ENCODE data around the gene DHRSX.
"Not testable (repeated sequence)": the region's sequence is repeated elsewhere in the genome, so short reads cannot be mapped to it uniquely, and the experiment has no call there.

The DHRSX gene

DNA sequence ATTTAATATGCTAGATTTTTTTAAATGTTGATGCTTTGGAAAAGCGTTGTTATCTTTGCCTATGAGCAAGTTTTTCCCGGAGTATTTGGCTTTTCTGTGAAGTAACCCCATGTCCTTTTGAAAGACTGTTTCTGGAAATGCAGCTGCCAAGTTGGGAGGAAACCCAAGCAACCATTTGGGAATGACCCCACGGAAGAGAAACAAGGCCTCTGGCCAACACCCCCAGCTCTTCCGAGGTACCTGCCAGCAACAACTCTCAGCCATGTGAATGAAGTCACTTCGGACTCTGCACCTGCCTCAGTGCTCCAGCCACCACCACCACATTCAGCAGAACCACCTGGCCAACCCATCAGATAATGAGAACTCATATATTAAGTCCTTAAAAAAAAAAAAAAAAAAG is 36.2 kb upstream of the DHRSX start:
- no peak overlapping the region for H3K4me3 ChIP-seq (ENCODE audit: low read length)
- H3F3A ChIP-seq (ENCODE audit: control insufficient read depth, insufficient read depth): no peaks in the 10 kb centered on the region
- H3K27ac ChIP-seq (ENCODE audit: low read depth, low read length): no peak overlapping the region
- H3K4me2 ChIP-seq (ENCODE audit: low read length): no peak overlapping the region
- H3K4me1 ChIP-seq (ENCODE audit: control insufficient read depth, low read length): no peaks in the 10 kb centered on the region
- no peaks in the 10 kb centered on the region for H3K79me2 ChIP-seq (ENCODE audit: control insufficient read depth, low read length)
- no peaks in the 10 kb centered on the region for H3K9me2 ChIP-seq (replicated peaks; ENCODE audit: control insufficient read depth, low read length)
- no peaks in the 10 kb centered on the region for H3K27me3 ChIP-seq (ENCODE audit: control insufficient read depth, low read length)
- TF ChIP-seq, protein P1, sequence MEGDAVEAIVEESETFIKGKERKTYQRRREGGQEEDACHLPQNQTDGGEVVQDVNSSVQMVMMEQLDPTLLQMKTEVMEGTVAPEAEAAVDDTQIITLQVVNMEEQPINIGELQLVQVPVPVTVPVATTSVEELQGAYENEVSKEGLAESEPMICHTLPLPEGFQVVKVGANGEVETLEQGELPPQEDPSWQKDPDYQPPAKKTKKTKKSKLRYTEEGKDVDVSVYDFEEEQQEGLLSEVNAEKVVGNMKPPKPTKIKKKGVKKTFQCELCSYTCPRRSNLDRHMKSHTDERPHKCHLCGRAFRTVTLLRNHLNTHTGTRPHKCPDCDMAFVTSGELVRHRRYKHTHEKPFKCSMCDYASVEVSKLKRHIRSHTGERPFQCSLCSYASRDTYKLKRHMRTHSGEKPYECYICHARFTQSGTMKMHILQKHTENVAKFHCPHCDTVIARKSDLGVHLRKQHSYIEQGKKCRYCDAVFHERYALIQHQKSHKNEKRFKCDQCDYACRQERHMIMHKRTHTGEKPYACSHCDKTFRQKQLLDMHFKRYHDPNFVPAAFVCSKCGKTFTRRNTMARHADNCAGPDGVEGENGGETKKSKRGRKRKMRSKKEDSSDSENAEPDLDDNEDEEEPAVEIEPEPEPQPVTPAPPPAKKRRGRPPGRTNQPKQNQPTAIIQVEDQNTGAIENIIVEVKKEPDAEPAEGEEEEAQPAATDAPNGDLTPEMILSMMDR (IDR thresholded peaks at IDR 0.05; ENCODE audit: low read depth, low read length, poor library complexity, severe bottlenecking): no peak
- TF ChIP-seq EZH2phosphoT487 (IDR thresholded peaks at IDR 0.05; ENCODE audit: borderline replicate concordance, low read length): no peak
- no peaks in the 10 kb centered on the region for H3K36me3 ChIP-seq (ENCODE audit: control insufficient read depth, low read length)
- no peaks in the 10 kb centered on the region for H3K9me3 ChIP-seq (ENCODE audit: control insufficient read depth, insufficient read depth, low read length)
- H4K20me1 ChIP-seq (ENCODE audit: control insufficient read depth, insufficient read depth, low read depth, low read length): no peaks in the 10 kb centered on the region

DNA sequence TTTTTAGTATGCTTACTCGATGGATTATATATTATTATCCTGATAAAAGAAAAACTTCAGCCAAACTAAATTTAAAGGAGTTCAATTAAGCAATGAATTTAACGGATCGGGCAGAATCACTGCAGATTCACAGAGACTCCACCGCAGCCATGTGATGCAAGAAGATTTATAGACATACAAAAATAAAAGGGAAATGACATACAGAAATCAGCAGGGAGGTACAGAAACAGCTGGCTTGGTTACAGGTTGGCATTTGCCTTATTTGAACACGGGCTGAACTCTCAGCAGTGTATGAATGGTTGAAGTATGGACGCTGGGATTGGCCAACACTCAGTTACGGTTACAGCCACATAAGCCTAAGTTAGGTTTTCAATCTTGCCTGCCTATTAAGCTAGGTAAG is 35.4 kb upstream of the DHRSX start:
- no peak overlapping the region for H3K4me2 ChIP-seq (ENCODE audit: low read length)
- H3K4me3 ChIP-seq (ENCODE audit: low read length): no peak overlapping the region
- no peaks in the 10 kb centered on the region for H3K36me3 ChIP-seq (ENCODE audit: control insufficient read depth, low read length)
- no peaks in the 10 kb centered on the region for H4K20me1 ChIP-seq (ENCODE audit: control insufficient read depth, insufficient read depth, low read depth, low read length)
- no peak overlapping the region for H3K27ac ChIP-seq (ENCODE audit: low read depth, low read length)
- H3K4me1 ChIP-seq (ENCODE audit: control insufficient read depth, low read length): no peaks in the 10 kb centered on the region
- H3K9me3 ChIP-seq (ENCODE audit: control insufficient read depth, insufficient read depth, low read length): no peaks in the 10 kb centered on the region
- no peaks in the 10 kb centered on the region for H3F3A ChIP-seq (ENCODE audit: control insufficient read depth, insufficient read depth)
- no peaks in the 10 kb centered on the region for H3K79me2 ChIP-seq (ENCODE audit: control insufficient read depth, low read length)
- H3K27me3 ChIP-seq (ENCODE audit: control insufficient read depth, low read length): no peaks in the 10 kb centered on the region
- no peaks in the 10 kb centered on the region for H3K9me2 ChIP-seq (replicated peaks; ENCODE audit: control insufficient read depth, low read length)
- TF ChIP-seq, protein P1 (IDR thresholded peaks at IDR 0.05; ENCODE audit: low read depth, low read length, poor library complexity, severe bottlenecking): no peak
- TF ChIP-seq EZH2phosphoT487 (IDR thresholded peaks at IDR 0.05; ENCODE audit: borderline replicate concordance, low read length): no peak

- not testable (repeated sequence) for H3K79me2 ChIP-seq (ENCODE audit: control insufficient read depth, low read length); H4K20me1 ChIP-seq (ENCODE audit: control insufficient read depth, insufficient read depth, low read depth, low read length); H3K4me2 ChIP-seq (ENCODE audit: low read length); H3K9me3 ChIP-seq (ENCODE audit: control insufficient read depth, insufficient read depth, low read length); H3K4me3 ChIP-seq (ENCODE audit: low read length); H3K27me3 ChIP-seq (ENCODE audit: control insufficient read depth, low read length); H3F3A ChIP-seq (ENCODE audit: control insufficient read depth, insufficient read depth); H3K36me3 ChIP-seq (ENCODE audit: control insufficient read depth, low read length); H3K27ac ChIP-seq (ENCODE audit: low read depth, low read length); H3K9me2 ChIP-seq (replicated peaks; ENCODE audit: control insufficient read depth, low read length); H3K4me1 ChIP-seq (ENCODE audit: control insufficient read depth, low read length)
Measured at GRCh38 chrX:2534261-2535021, 33.7 kb upstream of the DHRSX start.

DNA sequence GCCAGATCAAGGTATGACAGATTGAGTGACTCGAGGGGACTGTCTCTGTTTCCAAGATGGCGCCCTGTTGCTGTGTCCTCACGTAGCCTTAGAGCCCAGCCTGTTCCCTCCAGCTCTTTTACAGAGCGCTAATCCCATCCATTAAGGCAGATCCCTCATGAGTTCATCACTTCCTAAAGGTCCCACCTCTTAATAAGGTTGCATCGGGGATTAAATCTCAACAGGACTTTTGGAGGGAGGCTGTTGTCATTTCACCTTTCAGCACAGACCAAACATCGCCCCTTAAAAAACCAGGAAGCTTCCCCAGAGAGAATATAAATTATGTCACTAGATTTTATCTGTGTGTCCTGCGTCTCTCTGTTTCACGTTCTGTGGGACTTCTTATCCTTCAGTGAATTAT is 32.6 kb upstream of the DHRSX start:
- Histone ChIP-seq H3K36me3 (ENCODE audit: control insufficient read depth, low read length) (no peaks in the 10 kb centered on the region), H3K4me2 (ENCODE audit: low read length) (no peak overlapping the region), H3K9me2 (replicated peaks; ENCODE audit: control insufficient read depth, low read length) (no peaks in the 10 kb centered on the region), H4K20me1 (ENCODE audit: control insufficient read depth, insufficient read depth, low read depth, low read length) (no peaks in the 10 kb centered on the region), H3K79me2 (ENCODE audit: control insufficient read depth, low read length) (no peaks in the 10 kb centered on the region), H3K27me3 (ENCODE audit: control insufficient read depth, low read length) (no peaks in the 10 kb centered on the region), H3K27ac (ENCODE audit: low read depth, low read length) (no peak overlapping the region), H3K4me1 (ENCODE audit: control insufficient read depth, low read length) (no peaks in the 10 kb centered on the region), H3K4me3 (ENCODE audit: low read length) (no peak overlapping the region), H3F3A (ENCODE audit: control insufficient read depth, insufficient read depth) (no peaks in the 10 kb centered on the region), H3K9me3 (ENCODE audit: control insufficient read depth, insufficient read depth, low read length) (no peaks in the 10 kb centered on the region)
- TF ChIP-seq, protein P1 (IDR thresholded peaks at IDR 0.05; ENCODE audit: low read depth, low read length, poor library complexity, severe bottlenecking): no peak
- no peak for TF ChIP-seq EZH2phosphoT487 (IDR thresholded peaks at IDR 0.05; ENCODE audit: borderline replicate concordance, low read length)
